DOHH2 (cell line): ENCODE data around the gene CPN2.
A peak's percentile ranks its signal among the peaks of the same experiment; 100 is the strongest.

Source experiments
- H3F3A ChIP-seq: fragments of 200-600 bp; sonication (generic), shearing (Covaris generic); 2 replicates; pipeline ENCODE4 v1.6.0; 2016; ENCODE audit warnings: antibody characterized with exemption, mild to moderate bottlenecking; ENCODE audit not compliant: control insufficient read depth, insufficient read depth
- H3K27ac ChIP-seq: fragments of 200-600 bp; sonication (generic); 2 replicates; pipeline ENCODE4 v1.5.1; 2014; ENCODE audit warnings: low read depth, mild to moderate bottlenecking, low read length, moderate library complexity
- H3K27me3 ChIP-seq: fragments of 200-600 bp; sonication (generic); 2 replicates; pipeline ENCODE4 v1.6.1; 2014; ENCODE audit warnings: mild to moderate bottlenecking, low read length, mixed read lengths; ENCODE audit not compliant: control insufficient read depth
- H3K36me3 ChIP-seq: fragments of 200-600 bp; sonication (generic); 2 replicates; pipeline ENCODE4 v1.6.1; 2014; ENCODE audit warnings: mild to moderate bottlenecking, low read length, moderate library complexity, mixed read lengths; ENCODE audit not compliant: control insufficient read depth
- H3K4me1 ChIP-seq: fragments of 200-600 bp; sonication (generic); 2 replicates; pipeline ENCODE4 v1.6.1; 2014; ENCODE audit warnings: mild to moderate bottlenecking, low read length, mixed read lengths; ENCODE audit not compliant: control insufficient read depth
- H3K4me2 ChIP-seq: fragments of 200-600 bp; sonication (generic); 2 replicates; pipeline ENCODE4 v1.6.0; 2014; ENCODE audit warnings: mild to moderate bottlenecking, low read length, moderate library complexity
- H3K4me3 ChIP-seq: fragments of 200-600 bp; sonication (generic); 2 replicates; pipeline ENCODE4 v1.5.1; 2014; ENCODE audit warnings: mild to moderate bottlenecking, low read length, mixed read lengths
- H3K79me2 ChIP-seq: fragments of 200-600 bp; sonication (generic); 2 replicates; pipeline ENCODE4 v1.6.1; 2014; ENCODE audit warnings: mild to moderate bottlenecking, low read length, mixed read lengths; ENCODE audit not compliant: control insufficient read depth
- H3K9me2 ChIP-seq: fragments of 200-600 bp; sonication (generic); replicated peaks from 2 replicates; pipeline ENCODE4 v1.6.1; 2014; ENCODE audit warnings: mild to moderate bottlenecking, low read length, mixed read lengths; ENCODE audit not compliant: control insufficient read depth
- H3K9me3 ChIP-seq: fragments of 200-600 bp; sonication (generic); 2 replicates; pipeline ENCODE4 v1.6.1; 2014; ENCODE audit warnings: antibody characterized with exemption, low read length, mixed read lengths; ENCODE audit not compliant: control insufficient read depth, insufficient read depth
- H4K20me1 ChIP-seq: fragments of 200-600 bp; sonication (generic); 2 replicates; pipeline ENCODE4 v1.6.0; 2014; ENCODE audit warnings: low read depth, mild to moderate bottlenecking, antibody characterized with exemption, low read length, moderate library complexity; ENCODE audit not compliant: control insufficient read depth, insufficient read depth
- EZH2phosphoT487 ChIP-seq: fragments of 200-600 bp; sonication (generic); IDR thresholded peaks from 2 replicates; pipeline ENCODE4 v1.6.1; 2017; ENCODE audit warnings: borderline replicate concordance, mild to moderate bottlenecking, antibody characterized with exemption, low read length, moderate library complexity, mixed read lengths
- TF ChIP-seq, protein P1 (sequence below): fragments of 200-600 bp; sonication (generic); IDR thresholded peaks from one replicate; pipeline ENCODE4 v1.5.1; 2014; ENCODE audit warnings: antibody characterized with exemption, mild to moderate bottlenecking, low read depth, low read length; ENCODE audit not compliant: poor library complexity, severe bottlenecking

The CPN2 gene

DNA sequence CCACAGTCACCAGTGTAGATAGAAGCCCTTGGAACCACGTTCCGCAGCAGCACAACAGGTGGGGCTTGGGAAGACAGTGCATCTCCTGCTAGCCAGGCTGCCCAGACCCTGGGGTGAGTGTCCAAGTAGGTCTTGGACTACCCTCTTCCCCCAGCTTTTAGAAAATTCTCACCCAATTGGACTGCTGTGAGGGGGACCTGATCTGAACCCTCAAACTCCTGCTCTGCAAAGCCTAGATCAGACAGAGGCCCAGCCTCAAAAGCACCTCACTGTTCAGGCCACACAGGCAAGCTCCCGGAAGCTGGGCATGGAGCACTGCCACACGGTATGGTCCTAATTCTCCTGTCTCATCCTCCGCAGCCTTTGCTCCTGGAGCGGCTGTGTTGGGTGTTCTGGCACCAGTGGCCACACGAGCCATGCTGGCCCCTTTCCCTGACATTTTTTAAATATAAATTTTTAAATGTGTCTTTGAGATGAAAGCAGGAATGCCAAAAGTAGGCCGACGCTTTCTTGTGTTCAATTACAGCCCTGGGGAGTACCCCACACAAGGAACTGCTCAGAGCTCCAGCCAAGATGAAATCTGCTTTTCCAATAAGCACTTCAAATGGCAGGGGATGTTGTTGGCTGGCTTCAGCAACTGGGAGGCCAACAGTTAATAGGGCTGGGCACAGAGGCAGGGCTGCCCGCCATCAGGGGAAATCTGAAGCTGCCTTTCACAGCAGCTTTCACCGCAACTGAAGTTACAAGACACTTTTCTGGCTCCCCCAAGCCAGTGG is 40.9 kb downstream of the CPN2 start:
- Histone ChIP-seq H3K79me2 (no peaks in the 10 kb centered on the region), H3K9me2 (no peaks in the 10 kb centered on the region), H3K4me3 (no peak overlapping the region), H3K4me2 (no peak overlapping the region), H4K20me1 (peaks cover 29% of the 10 kb centered on the region), H3K9me3 (no peaks in the 10 kb centered on the region), H3K27ac (no peak overlapping the region), H3K36me3 (no peaks in the 10 kb centered on the region), H3K4me1 (peaks cover 32% of the 10 kb centered on the region), H3K27me3 (peaks cover 95% of the 10 kb centered on the region), H3F3A (peaks cover 9% of the 10 kb centered on the region)
- TF ChIP-seq, protein P1, sequence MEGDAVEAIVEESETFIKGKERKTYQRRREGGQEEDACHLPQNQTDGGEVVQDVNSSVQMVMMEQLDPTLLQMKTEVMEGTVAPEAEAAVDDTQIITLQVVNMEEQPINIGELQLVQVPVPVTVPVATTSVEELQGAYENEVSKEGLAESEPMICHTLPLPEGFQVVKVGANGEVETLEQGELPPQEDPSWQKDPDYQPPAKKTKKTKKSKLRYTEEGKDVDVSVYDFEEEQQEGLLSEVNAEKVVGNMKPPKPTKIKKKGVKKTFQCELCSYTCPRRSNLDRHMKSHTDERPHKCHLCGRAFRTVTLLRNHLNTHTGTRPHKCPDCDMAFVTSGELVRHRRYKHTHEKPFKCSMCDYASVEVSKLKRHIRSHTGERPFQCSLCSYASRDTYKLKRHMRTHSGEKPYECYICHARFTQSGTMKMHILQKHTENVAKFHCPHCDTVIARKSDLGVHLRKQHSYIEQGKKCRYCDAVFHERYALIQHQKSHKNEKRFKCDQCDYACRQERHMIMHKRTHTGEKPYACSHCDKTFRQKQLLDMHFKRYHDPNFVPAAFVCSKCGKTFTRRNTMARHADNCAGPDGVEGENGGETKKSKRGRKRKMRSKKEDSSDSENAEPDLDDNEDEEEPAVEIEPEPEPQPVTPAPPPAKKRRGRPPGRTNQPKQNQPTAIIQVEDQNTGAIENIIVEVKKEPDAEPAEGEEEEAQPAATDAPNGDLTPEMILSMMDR = no peak
- TF ChIP-seq EZH2phosphoT487 = no peak

- H3K36me3 ChIP-seq = no peaks in the 10 kb centered on the region
- H3K27ac ChIP-seq = no peak overlapping the region
- TF ChIP-seq, protein P1 = no peak
- TF ChIP-seq EZH2phosphoT487 = no peak
- no peak overlapping the region for H3K4me2 ChIP-seq
- peaks cover 95% of the 10 kb centered on the region for H3K27me3 ChIP-seq
- H3K4me1 ChIP-seq = peaks cover 36% of the 10 kb centered on the region
- H3F3A ChIP-seq = peaks cover 9% of the 10 kb centered on the region
- no peaks in the 10 kb centered on the region for H3K9me2 ChIP-seq
- no peaks in the 10 kb centered on the region for H3K79me2 ChIP-seq
- no peak overlapping the region for H3K4me3 ChIP-seq
- H3K9me3 ChIP-seq = no peaks in the 10 kb centered on the region
- H4K20me1 ChIP-seq = peaks cover 33% of the 10 kb centered on the region
Measured at GRCh38 chr3:194308601-194309449, 42.3 kb downstream of the CPN2 start.

DNA sequence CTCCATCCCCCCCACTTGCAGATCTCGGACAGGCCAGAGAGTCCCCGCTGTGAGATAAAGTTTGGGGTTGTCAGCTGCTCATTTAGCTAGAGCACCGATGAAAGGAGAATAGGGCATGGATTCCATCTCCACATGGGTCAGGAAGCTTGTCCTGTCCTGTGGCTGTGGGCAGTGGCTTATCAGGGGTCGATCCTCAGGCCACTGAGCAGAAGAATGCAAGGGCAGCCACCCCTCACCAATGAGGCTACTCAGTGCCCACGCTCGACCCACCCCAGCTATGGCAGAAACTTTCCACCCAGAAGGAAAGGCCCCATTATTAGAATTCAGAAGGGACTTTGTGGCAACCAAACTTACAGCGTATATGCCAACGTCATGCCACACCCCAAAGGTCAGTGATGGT is 43.3 kb downstream of the CPN2 start:
- H3K9me2 ChIP-seq = no peaks in the 10 kb centered on the region
- TF ChIP-seq EZH2phosphoT487 = no peak
- TF ChIP-seq, protein P1 = no peak
- no peak overlapping the region for H3K4me3 ChIP-seq
- no peak overlapping the region for H3K27ac ChIP-seq
- peaks cover 36% of the 10 kb centered on the region for H3K4me1 ChIP-seq
- H3K79me2 ChIP-seq = no peaks in the 10 kb centered on the region
- peak overlapping the region; percentile 80; the same call in 1 of the 2 replicates for H3K4me2 ChIP-seq
- no peaks in the 10 kb centered on the region for H3K9me3 ChIP-seq
- H3K36me3 ChIP-seq = no peaks in the 10 kb centered on the region
- H3F3A ChIP-seq = peaks cover 9% of the 10 kb centered on the region
- H3K27me3 ChIP-seq = peaks cover 95% of the 10 kb centered on the region
- H4K20me1 ChIP-seq = peaks cover 30% of the 10 kb centered on the region
